Measurements from ENCODE around the gene CPNE5.

Gene CPNE5

GRCh38 chr6:36862848-36863382 is 23.7 kb upstream of the CPNE5 start:
- no peak for TF ChIP-seq POLR2AphosphoS5 (IDR thresholded peaks at IDR 0.05; ENCODE audit: low read depth, low read length)
- no peak for TF ChIP-seq FOXP2 (optimal IDR thresholded peaks at IDR 0.05; ENCODE audit: borderline replicate concordance, extremely low read depth, extremely low read length, insufficient read depth)

GRCh38 chr6:36862164-36862847 is 23.1 kb upstream of the CPNE5 start:
- no peak for TF ChIP-seq REST (IDR thresholded peaks at IDR 0.05; ENCODE audit: insufficient read depth in 1 of 2, low read depth in 2 of 2, low read length in 2 of 2)
- no peak for TF ChIP-seq FOXP2 (optimal IDR thresholded peaks at IDR 0.05; ENCODE audit: borderline replicate concordance, extremely low read depth, extremely low read length, insufficient read depth)
- no peak for TF ChIP-seq TAF1 (IDR thresholded peaks at IDR 0.05; ENCODE audit: borderline replicate concordance, insufficient read depth, low read length)
- TF ChIP-seq SIN3A (IDR thresholded peaks at IDR 0.05; ENCODE audit: borderline replicate concordance, insufficient read depth, low read length), result no peak
- no peak for TF ChIP-seq POLR2AphosphoS5 (IDR thresholded peaks at IDR 0.05; ENCODE audit: low read depth, low read length)

- TF ChIP-seq POLR2AphosphoS5 (IDR thresholded peaks at IDR 0.05; ENCODE audit: low read depth, low read length) (no peak), TAF1 (IDR thresholded peaks at IDR 0.05; ENCODE audit: borderline replicate concordance, insufficient read depth, low read length) (no peak), SIN3A (IDR thresholded peaks at IDR 0.05; ENCODE audit: borderline replicate concordance, insufficient read depth, low read length) (no peak)
These were observed 20.9 kb upstream of the CPNE5 start for GRCh38 chr6:36860126-36860525.

GRCh38 chr6:36858407-36858981 is 19.2 kb upstream of the CPNE5 start:
- no peak for TF ChIP-seq REST (IDR thresholded peaks at IDR 0.05; ENCODE audit: insufficient read depth in 1 of 2, low read depth in 2 of 2, low read length in 2 of 2)
- TF ChIP-seq POLR2AphosphoS5 (IDR thresholded peaks at IDR 0.05; ENCODE audit: low read depth, low read length), result no peak
- no peak for TF ChIP-seq FOXP2 (optimal IDR thresholded peaks at IDR 0.05; ENCODE audit: borderline replicate concordance, extremely low read depth, extremely low read length, insufficient read depth)
- TF ChIP-seq SIN3A (IDR thresholded peaks at IDR 0.05; ENCODE audit: borderline replicate concordance, insufficient read depth, low read length), result no peak
- no peak for TF ChIP-seq TAF1 (IDR thresholded peaks at IDR 0.05; ENCODE audit: borderline replicate concordance, insufficient read depth, low read length)

GRCh38 chr6:36857325-36857724 is 18.1 kb upstream of the CPNE5 start:
- TF ChIP-seq FOXP2 (optimal IDR thresholded peaks at IDR 0.05; ENCODE audit: borderline replicate concordance, extremely low read depth, extremely low read length, insufficient read depth) (no peak), TAF1 (IDR thresholded peaks at IDR 0.05; ENCODE audit: borderline replicate concordance, insufficient read depth, low read length) (no peak), POLR2AphosphoS5 (IDR thresholded peaks at IDR 0.05; ENCODE audit: low read depth, low read length) (no peak), REST (IDR thresholded peaks at IDR 0.05; ENCODE audit: insufficient read depth in 1 of 2, low read depth in 2 of 2, low read length in 2 of 2) (no peak), SIN3A (IDR thresholded peaks at IDR 0.05; ENCODE audit: borderline replicate concordance, insufficient read depth, low read length) (no peak)

GRCh38 chr6:36856277-36856676 is 17.0 kb upstream of the CPNE5 start:
- no peak for TF ChIP-seq TAF1 (IDR thresholded peaks at IDR 0.05; ENCODE audit: borderline replicate concordance, insufficient read depth, low read length)
- TF ChIP-seq REST (IDR thresholded peaks at IDR 0.05; ENCODE audit: insufficient read depth in 1 of 2, low read depth in 2 of 2, low read length in 2 of 2), result no peak
- TF ChIP-seq SIN3A (IDR thresholded peaks at IDR 0.05; ENCODE audit: borderline replicate concordance, insufficient read depth, low read length), result no peak
- no peak for TF ChIP-seq POLR2AphosphoS5 (IDR thresholded peaks at IDR 0.05; ENCODE audit: low read depth, low read length)
- no peak for TF ChIP-seq FOXP2 (optimal IDR thresholded peaks at IDR 0.05; ENCODE audit: borderline replicate concordance, extremely low read depth, extremely low read length, insufficient read depth)

Data from PFSK-1 (cell line).